IPS DF 19.7 (cell line): ENCODE measurements around the gene ELMO1.

Source experiments
- DNase-seq: peaks from one replicate; pipeline ENCODE4 v3.0.0-alpha.2; 2013; ENCODE audit warnings: low read depth, low spot score

Gene ELMO1

DNA sequence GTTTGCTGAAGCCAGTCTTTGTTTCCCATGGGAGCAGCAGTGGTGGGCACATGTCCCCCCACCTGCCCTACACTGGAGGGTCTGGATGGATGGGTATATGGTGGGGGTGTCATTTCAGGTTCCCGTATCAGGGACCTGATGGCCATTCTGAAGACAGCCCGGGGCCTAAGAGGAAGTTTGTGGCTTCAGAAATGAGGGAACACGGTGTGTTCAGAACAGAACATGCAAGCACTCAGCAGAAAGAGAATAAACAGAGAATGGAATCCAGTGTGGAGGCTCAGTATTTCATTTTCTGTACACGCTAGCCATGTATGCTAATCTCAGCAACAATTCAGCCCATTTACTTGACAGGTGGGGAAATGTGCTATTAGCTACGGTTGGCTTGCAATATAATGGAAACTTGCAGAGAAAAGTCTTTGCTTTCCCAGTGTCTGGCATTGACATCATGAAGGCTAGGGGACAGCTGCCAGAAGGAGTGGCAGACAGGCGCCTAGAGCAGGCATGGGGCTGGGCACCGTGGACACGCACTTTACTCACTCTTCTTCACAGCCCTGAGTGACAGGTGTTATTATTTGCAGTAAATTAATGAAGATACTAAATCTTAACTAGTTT, 98.6 kb downstream of the ELMO1 start:
- DNase-seq, result no peak

DNA sequence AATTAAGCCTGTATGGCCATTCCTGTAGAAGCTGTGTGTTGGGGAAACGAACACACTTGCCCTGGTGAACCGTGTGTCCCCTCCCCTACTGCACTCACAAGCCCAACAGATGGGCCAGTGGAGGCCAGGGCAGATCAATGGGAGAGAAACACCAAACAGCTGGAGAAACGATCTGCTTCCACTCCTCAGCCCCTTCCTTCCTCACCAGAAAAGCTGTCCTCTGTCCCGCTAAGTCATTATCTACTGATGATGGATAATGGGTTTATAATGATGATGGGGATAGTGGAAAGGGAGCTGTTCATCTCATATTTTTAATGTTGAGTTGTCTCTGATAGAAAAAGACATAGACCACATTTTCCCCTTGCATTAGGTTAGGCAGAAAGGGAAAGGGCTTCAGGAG, 99.7 kb downstream of the ELMO1 start:
- no peak for DNase-seq

DNA sequence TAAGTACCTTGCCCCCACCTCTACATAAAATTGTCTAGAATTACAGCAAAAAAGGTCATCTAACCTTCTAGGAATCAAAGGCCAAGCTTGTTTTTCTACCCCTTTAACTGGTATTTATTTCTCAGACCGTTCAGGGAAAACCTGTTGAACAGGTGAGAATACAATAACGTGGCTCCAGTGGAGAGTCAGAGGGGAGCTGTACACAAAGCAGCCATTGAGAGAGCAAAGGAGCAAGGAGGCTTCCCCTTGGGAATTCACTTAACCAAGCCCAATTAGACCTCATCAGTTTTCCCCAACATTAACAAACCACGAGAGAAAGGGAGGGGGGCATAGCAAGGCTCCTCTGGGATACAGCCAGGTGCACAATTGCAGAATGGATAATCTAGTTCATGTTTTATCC, 101.9 kb downstream of the ELMO1 start:
- no peak for DNase-seq

DNA sequence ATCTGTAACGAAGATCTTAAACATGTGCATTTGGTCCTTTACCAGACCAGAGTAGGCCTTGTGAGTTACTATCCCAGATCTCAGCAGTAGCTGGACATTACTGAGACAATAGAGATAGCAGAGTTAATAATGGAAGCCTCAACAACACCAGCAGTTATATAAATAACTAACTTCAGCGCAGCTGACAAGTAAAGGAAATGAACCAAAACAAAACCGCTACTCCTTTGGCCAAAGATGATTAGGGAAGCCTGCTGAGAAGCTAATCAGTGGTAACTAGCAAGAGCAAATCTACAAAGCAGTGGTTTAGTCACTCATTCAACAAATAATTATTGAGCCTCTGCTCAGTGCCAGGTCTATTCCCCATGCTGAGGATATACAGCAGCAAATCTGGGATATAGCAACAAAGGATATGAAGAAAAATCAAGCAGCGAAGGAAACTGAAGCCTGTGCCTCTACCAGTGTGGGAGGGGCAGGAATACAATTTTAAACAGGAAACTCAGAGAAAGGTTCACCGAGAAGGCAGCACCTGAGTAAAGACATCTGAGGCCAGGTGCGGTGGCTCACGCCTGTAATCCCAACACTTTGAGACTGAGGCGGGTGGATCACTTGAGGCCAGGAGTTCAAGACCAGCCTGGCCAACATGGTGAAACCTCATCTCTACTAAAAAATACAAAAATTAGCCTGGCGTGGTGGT, 103.6 kb downstream of the ELMO1 start:
- no peak for DNase-seq

DNA sequence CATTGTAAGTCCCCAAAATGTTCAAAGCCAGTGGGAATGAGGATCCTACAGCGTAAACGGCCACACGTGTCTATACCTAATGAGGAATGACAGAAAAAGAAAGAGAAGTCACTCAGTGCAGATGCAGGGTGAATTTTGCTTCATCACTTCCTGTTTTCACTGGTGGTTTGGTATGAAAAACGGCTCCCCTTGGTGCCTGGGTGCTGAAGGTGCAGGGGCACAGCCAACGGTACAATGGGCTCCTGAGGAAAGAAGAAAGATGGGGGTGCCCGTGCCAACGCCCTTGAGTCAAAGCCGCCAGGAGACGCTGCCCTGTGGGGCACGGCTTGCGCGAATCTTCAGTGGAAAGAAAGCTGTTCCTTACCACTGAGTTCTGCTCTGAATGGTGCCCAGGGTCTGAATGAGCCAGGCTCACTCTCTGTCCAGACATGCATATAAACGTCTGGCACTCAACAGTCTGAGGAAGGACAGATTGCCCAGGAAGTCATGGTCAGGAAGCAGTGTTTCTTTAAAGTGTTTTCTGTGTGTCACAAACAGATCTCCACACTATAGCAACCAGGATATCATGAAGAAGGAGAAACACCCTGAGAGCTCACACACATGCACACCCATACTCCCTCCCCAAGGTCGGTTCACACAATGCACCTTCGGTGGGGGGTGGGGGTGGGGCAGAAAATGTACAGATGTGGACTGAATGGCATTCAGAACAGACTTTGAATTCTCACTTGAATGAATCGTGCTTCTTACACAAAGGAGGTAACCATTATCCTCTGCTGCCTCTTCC, 105.8 kb downstream of the ELMO1 start:
- DNase-seq, result no peak

DNA sequence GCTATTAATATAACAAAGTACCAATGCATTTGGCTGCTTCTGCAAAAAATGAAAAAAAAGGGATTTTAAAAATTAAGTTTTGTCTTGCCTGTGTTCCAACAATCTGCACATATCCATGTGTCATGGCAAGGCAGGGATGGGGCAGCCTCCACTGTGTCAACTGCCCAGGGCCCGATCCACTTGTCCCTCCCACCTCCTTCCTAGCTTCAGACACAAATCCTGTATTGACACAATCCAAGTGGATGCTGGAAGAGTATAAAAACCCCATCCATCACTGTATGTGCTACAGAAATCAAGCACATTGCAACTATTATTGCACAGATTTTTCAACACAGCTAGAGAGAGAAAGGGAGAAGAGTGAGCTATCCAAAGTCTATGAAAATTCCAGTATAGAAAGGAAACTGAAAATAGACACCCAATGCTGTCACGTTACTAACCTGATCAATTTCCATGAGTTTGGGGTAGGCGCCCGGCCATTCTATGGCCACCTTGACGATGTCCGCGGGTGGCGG, 106.4 kb downstream of the ELMO1 start:
- DNase-seq, result no peak

DNA sequence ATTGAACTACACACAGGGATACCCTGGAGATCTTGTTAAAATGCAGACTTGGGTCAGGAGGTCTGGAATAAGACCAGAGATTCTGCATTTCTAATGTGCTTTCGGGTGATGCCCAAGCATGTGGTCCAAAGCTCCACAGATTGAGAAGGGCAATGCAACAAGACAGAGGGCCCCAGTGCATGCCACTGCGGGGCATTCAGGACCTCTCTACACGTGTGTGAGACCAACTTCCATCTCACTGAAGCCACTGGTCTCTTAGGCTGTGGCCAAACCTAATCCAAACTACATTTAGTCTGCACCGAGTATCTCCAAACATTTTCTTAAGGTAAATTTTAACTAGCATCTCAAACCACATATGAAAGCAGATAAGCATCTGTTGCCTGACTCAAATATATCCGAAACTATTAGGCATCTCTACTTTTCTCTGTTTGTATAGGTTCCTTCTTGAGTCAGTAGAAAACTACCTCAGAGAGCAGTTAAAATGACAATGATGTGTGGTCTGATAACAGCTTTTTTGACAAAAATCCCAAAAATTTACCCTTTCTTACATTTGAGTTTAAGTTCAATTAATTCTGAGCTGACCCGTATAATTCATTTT, 107.5 kb downstream of the ELMO1 start:
- DNase-seq, result no peak

DNA sequence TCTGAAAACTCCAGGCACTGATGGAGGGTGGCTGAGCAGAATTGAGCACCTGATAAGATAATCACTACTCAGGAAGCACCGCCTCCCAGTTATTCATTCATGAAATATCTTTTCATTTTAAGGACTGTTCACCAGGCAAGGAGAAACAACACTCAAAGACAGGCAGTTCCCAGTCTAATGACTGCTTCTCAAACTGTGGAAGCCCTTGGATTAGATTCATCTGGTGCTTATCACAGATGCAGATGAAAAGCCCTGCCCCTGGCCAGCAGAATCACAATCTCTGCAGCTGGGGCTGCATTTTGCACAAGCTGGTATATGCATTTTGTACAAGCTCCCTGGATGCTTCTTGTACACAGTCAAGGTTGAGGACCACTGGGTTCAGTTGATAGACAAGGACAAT, 109.7 kb downstream of the ELMO1 start:
- no peak for DNase-seq

DNA sequence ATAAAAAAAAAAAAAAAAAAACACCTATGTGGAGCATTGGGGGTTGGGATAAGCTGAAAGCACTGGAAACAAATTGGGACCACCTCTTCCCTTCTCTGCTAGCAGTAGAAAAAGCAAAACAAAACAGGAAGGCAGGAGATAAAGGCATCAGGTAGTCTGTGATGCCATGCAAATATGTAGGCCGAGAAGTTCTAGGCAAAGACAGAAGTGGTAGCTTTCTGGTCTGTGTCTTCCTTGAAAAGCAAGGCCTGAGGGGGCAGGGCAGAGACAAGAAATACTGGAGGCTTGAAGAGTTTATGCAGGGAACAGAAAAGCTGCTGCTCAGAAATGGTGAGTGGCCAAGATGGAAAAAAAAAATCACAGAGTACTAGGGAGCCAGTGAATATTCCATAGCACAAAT, 111.1 kb downstream of the ELMO1 start:
- no peak for DNase-seq

DNA sequence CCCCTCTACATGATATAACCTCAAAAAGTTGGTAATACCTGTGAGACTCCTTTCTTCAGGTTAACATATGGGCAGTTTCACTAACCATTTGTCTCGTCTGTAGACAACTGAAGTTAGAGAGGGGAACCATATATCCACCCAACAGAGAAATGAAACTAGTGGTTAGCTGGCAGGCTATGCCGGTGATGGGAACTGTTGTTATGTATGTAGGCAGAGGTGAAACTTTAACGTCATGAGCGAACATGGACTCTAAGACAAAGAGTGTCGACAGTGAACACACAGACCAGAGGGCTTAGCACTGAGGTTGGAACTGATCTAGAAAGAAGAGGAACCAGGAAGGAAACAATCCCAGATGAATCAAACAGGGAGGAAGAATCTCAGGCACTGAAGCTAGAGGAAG, 112.4 kb downstream of the ELMO1 start:
- DNase-seq, result no peak

DNA sequence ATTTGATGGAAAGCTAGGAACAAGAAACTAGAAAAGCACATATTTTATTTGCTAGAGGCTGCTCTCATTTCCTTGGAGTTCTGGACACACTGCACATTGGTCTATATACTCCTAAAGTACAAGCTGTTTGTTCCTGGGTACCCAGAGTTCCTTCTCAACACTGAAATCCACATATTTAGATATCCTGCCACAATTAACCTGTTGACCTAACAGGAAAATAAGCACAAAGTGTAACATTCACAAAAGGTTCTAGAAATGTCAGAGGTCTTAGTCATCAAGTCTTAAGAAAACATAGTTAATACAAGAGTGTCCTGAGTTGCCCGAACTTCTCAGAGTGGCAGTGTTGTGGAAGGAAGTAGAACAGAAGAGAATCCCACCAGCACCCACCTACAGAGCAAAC, 115.6 kb downstream of the ELMO1 start:
- no peak for DNase-seq

DNA sequence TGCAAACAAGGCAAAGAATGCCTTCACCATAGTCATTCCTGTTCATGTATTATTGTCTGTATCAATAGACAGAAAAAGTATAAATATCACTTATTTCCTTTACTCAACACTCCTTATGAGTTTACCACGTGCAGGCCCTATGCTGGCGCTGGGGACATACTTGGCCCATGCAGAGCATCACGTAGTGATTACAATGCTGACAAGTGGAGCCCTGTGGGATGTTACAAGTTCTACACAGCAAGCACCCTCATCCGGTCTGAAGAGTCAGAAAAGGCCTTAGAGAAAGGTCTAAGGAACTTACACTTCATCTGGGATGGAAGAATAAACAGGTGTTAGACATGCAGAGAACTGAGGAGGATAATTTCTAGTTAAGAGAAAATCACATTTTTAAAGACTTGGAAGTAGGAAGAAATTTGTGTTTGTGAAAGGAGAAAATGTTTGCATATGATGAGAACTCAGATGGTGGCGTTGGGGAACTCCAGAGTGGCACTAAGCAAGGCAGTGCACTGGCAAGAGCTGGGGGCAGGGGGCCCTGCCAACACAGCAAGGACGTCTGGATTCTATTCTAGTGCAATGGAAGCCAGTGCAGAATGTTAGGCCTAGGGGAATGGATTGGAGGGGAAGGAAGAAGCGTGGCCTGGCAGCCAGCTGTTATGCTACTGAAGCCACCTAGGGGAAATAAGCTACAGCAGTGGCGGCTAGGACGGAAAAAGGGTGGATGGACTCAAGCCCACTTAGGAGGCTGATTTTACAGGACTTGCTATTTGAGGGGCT, 116.2 kb downstream of the ELMO1 start:
- DNase-seq, result no peak

DNA sequence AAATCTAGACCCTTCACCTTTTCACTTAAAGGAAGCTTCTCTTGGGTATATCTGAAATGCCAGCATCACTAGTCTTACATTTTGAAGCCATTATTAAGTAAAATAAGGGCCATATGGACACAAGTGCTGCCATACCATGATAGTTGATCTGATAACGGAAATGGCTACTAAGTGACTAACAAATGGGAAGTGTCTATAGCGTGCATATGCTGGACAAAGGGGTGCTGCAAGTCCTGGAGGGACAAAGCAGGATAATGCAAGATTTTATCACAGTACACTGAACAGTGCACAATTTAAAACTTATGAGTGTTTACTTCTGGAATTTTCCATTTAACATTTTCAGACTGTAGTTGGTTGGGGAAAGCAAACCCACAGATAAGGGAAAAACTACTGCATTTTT, 117.9 kb downstream of the ELMO1 start:
- DNase-seq, result no peak

DNA sequence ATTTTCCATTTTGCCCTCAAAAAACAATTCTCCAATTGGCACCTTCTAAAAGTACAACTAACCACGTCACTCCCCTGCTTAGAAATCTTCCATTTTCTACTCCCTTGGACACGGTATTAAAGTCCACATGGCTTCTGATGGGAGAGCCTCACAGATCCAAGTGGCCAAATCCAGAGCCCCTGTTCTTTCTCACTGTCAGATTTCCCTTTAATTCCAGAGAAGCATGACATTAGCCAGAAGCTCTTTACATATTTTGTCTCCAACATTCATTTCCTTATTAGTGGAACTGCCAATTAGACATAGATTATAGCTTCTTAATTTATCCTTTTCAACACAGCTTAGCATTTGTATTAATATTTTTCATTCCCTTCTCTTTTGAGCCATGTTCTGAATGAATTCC, 118.7 kb downstream of the ELMO1 start:
- no peak for DNase-seq

DNA sequence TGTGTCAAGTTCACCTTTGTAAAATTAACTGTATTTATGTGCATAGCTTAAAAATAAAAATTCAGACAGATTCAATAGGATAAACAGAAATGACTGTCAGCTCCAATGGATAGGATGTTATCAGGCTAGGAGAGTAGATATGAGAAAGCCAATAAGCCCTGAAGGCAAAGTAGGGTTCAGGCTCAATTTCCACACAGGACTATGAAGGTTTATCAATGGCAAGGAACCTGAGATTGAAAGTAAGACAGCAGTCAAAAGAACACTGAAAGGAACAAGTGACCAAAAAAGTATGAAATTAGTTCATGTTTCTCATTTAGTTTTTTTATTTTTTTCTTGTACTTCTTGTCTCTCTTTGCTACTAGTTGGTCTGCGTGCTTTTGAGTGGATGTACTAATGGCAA, 121.4 kb downstream of the ELMO1 start:
- DNase-seq, result no peak

DNA sequence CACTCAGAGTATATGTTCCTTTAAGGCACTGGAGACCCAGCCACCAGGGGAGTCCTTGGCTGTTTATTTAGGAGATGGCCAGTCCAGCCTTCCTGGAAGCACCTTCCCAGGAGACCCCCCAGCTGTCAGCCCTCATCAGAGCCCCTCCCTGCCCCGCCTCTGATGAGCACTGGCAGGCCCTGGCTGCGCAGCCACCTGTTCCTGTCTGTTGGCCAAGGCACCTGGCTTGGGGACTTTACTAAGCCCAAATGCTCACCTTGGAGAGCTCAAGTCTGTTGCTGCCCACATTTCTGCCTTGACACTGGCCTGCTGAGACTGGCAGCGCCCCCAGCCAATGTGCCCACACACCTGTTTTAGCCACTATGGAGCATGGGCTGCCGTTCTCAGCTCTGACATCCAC, 124.7 kb downstream of the ELMO1 start:
- no peak for DNase-seq

DNA sequence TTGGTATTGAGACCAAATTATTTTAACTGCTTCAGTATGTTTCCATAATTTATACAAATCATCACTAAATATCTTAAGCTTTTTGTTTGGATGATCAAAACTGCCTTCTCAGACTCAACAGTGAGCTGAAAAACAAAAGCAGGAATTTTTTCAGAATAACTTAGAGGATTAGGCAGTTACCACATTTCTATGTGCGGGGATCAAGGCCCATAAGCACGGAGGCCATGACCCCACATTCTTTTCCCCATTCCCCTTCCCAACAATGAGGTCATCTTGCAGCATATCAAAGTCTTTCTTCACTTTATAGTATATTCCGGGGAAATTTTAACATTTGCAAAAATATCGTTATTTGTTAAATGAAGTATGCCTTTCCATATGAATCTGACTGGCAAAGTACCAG, 125.8 kb downstream of the ELMO1 start:
- DNase-seq, result no peak

DNA sequence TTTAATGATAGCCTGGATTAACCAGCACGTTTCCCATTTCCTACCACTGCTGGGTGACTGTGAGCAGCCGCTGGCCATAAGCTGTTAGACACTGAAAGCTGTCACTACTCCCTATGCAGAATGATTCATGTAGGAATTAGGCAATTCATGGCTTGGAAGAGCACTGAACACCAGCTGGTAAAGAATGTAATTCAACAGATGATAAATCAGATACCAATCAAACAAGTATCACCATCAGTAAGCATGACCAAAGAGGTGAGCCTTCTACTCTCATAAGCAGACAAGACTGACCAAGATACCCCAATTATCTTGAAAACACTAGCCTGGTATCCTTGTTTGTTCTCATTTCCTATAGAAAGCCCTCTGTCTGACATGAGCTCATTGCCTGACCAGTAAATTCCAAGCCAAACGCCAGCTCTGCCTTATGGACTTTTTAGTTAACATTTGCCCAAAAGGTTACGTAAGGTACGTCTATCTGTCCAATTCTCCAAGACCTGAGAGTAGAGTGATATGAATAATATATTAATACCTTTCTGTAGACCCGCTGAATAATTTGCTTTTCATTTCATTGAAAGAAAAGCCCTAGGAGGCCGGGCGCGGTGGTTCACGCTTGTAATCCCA, 127.7 kb downstream of the ELMO1 start:
- DNase-seq, result no peak

DNA sequence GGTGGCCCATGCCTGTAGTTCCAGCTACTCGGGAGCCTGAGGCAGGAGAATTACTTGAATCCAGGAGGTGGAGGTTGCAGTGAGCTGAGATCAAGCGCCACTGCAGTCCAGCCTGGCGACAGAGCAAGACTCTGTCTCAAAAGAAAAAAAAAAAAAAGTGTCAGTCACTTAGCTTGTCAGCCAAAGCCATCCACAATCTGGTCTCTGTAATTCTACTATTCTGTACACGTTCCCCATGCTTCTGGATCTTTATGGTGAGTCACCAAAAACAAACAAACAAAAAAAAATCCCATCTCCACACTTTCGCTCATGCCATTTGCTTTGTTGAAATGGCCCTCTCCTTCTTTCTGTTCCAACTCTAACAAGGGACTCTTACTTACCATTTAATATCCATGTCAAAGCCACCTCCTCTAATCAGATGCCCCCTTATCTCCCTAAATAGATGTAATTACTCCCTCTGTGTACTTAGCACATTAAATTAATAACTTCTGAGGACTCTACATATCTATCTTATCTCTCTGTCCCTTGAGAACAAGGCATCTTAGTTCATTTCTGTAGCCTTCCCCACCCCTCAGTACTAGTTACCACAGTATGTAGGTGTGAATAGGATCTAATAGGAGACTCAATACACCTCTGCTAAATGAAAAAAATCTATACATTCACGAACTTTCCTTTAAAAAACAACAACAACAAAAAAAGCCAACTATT, 128.4 kb downstream of the ELMO1 start:
- no peak for DNase-seq

DNA sequence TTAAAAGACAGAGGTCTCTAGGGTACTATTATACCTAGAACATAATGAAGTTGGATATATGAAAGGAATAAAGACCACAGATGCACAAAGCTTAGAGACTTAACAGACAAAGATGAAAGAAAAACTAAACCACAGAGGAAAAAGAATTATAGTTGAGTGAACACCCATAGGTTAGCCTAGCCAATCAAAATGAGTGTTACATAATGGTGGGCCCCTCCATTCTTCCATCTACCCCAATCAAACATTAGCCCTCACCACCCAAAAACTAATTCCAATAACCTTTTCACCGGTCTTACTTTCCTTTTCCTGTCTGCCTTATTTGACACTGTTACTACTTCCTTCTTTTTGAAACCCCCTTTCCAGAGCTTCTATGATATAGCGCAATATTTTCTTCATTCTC, 130.1 kb downstream of the ELMO1 start:
- DNase-seq, result no peak
